ENCODE data around the gene CAPNS1.

GRCh38 chr19:36092566-36092965 lies 47.3 kb upstream of the CAPNS1 start:
- TF ChIP-seq CTCF (IDR thresholded peaks at IDR 0.05) = no peak
- no peak for TF ChIP-seq POLR2A (IDR thresholded peaks at IDR 0.05)
